ENCODE measurements around the gene LRBA. TPM values are rescaled to one million over a fixed set of nuclear protein-coding genes. Genes with fewer than 3 reads are reported as not detected.
"Not testable (repeated sequence)": the region's sequence is repeated elsewhere in the genome, so short reads cannot be mapped to it uniquely, and the experiment has no call there.

Gene LRBA
- total RNA-seq, 2 donors from 2014 or later: 55.5 to 77.7 TPM

DNA sequence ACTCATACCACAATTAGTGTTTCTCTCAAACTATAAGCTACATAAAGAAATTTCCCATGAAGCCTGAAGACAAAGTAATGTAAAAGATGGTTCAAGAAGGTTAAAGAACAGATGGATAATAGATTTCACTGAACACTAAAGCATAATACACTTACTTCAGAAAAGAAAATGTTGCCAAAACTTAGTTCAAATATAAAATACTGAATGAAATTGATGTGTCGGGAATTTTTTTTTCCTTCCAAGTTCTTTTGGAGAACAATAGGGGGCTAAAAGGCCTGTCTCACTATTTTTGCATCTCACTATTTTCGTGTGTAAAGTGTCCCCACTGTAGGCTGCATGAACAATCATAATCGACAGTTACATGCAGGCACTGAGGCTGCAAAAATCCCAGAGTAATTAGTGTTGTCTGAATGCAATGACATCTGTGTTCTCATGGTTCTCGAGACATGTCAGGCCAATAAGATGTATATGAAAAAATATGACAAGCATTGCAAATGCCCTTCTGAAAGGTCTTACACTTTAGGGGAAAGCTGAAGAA is 445.0 kb downstream of the LRBA start:
- DNase-seq: no peak
- TF ChIP-seq, protein P1, sequence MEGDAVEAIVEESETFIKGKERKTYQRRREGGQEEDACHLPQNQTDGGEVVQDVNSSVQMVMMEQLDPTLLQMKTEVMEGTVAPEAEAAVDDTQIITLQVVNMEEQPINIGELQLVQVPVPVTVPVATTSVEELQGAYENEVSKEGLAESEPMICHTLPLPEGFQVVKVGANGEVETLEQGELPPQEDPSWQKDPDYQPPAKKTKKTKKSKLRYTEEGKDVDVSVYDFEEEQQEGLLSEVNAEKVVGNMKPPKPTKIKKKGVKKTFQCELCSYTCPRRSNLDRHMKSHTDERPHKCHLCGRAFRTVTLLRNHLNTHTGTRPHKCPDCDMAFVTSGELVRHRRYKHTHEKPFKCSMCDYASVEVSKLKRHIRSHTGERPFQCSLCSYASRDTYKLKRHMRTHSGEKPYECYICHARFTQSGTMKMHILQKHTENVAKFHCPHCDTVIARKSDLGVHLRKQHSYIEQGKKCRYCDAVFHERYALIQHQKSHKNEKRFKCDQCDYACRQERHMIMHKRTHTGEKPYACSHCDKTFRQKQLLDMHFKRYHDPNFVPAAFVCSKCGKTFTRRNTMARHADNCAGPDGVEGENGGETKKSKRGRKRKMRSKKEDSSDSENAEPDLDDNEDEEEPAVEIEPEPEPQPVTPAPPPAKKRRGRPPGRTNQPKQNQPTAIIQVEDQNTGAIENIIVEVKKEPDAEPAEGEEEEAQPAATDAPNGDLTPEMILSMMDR (IDR thresholded peaks at IDR 0.05): no peak
- H3K9me3 ChIP-seq: no peaks in the 10 kb centered on the region
- H3K27me3 ChIP-seq: no peaks in the 10 kb centered on the region
- no peaks in the 10 kb centered on the region for H3K4me1 ChIP-seq
- H3K27ac ChIP-seq: no peak overlapping the region
- H3K4me3 ChIP-seq: no peak overlapping the region
- no peak overlapping the region for H3K9ac ChIP-seq (ENCODE audit: low read depth in 2 of 2, low read length in 2 of 2)
- H3K36me3 ChIP-seq: no peaks in the 10 kb centered on the region
- intact Hi-C loops (cut with DNase I): loop anchor here (10.0 kb wide), 1 partner anchor 265 kb away; no protein-coding TSS in a partner anchor

DNA sequence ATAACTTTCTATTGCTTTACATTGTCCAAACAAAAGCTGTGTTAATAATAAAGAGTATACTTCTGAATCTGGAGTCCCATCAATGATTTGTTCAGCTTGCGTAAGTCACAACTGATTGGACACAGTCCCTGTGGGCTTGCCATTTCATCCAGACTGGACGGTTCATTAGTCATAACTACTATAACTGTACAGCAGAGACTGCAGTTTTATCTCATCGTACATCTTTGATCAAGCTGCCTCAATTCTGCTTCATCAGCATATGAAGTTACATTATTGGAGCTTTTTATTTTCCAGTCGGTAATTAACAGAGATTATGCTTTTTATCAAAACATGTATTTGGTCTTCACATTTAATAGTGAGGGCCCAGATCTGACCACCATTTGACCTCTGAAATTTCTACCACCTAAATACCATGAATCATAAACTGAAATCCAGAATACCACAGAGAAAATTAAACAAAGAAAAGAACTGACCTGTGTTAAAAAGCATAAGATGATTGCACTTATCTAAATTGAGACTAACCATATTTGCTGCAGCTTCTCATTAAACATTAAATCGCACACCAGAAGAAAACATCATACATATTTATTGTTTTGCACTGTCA is 445.6 kb downstream of the LRBA start:
- Histone ChIP-seq H3K4me3 (no peak overlapping the region), H3K9me3 (no peaks in the 10 kb centered on the region), H3K9ac (ENCODE audit: low read depth in 2 of 2, low read length in 2 of 2) (no peak overlapping the region), H3K27ac (no peak overlapping the region), H3K36me3 (no peaks in the 10 kb centered on the region), H3K4me1 (no peaks in the 10 kb centered on the region), H3K27me3 (no peaks in the 10 kb centered on the region)
- intact Hi-C loops (cut with DNase I): no loop called here
- TF ChIP-seq, protein P1 (IDR thresholded peaks at IDR 0.05): no peak
- no peak for DNase-seq

DNA sequence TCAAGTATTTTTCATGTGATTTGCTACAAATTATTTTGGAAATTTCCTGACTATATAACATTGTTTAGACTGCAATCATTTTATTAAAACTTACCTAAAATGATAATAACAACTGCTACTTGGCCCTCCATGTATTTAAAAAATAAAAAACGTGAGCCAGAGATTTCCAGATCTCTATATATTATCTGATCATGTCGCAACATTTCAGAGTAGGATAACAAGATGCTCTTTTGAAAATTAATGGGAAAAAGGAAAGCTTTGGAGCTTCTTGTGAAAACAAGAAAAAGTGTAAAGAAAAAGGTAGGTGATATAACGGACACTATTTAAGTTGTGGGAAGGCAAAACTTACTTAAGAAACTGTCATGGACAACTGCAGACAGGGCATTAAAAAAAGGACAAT is 448.0 kb downstream of the LRBA start:
- H3K27ac ChIP-seq: no peak overlapping the region
- H3K4me1 ChIP-seq: no peaks in the 10 kb centered on the region
- H3K27me3 ChIP-seq: no peaks in the 10 kb centered on the region
- TF ChIP-seq, protein P1 (IDR thresholded peaks at IDR 0.05): no peak
- no peaks in the 10 kb centered on the region for H3K36me3 ChIP-seq
- intact Hi-C loops (cut with DNase I): no loop called here
- H3K9me3 ChIP-seq: no peaks in the 10 kb centered on the region
- no peak for DNase-seq
- H3K9ac ChIP-seq (ENCODE audit: low read depth in 2 of 2, low read length in 2 of 2): no peak overlapping the region
- no peak overlapping the region for H3K4me3 ChIP-seq

DNA sequence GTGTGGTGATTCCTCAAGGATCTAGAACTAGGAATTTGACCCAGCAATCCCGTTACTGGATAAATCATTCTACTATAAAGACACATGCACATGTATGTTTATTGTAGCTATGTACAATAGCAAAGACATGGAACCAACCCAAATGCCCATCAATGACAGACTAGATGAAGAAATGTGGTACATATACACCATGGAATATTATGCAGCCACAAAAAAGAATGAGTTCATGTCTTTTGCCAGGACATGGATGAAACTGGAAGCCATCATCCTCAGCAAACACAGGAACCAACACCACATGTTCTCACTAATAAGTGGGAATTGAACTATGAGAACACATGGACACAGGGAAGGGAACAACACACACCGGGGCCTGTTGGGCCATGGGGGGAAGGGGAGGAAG is 450.1 kb downstream of the LRBA start:
- H3K9ac ChIP-seq (ENCODE audit: low read depth in 2 of 2, low read length in 2 of 2); H3K4me1 ChIP-seq; H3K27ac ChIP-seq; H3K4me3 ChIP-seq; DNase-seq; H3K9me3 ChIP-seq; H3K27me3 ChIP-seq; intact Hi-C loops (cut with DNase I); H3K36me3 ChIP-seq: not testable (repeated sequence)

DNA sequence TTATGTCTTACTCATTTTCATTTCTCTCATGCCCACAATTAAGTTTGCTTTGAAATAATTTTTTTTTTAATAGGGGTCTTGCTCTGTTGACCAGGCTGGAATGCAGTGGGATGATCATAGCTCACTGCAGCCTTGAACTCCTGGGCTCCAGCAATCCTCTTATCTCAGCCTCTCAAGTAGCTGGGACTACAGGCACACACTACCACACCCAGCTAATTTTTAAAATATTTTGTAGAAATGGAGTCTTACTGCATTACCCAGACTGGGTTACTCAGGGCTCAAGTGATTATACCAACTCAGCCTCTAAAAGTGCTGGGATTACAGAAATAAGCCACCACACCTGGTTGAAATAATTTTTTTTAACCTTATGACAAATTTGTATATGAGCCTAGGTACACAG is 452.3 kb downstream of the LRBA start:
- no peaks in the 10 kb centered on the region for H3K9me3 ChIP-seq
- H3K4me3 ChIP-seq: no peak overlapping the region
- H3K9ac ChIP-seq (ENCODE audit: low read depth in 2 of 2, low read length in 2 of 2): no peak overlapping the region
- no peaks in the 10 kb centered on the region for H3K4me1 ChIP-seq
- H3K27ac ChIP-seq: no peak overlapping the region
- intact Hi-C loops (cut with DNase I): no loop called here
- DNase-seq: no peak
- no peaks in the 10 kb centered on the region for H3K36me3 ChIP-seq
- H3K27me3 ChIP-seq: no peaks in the 10 kb centered on the region
- TF ChIP-seq, protein P1 (IDR thresholded peaks at IDR 0.05): no peak

DNA sequence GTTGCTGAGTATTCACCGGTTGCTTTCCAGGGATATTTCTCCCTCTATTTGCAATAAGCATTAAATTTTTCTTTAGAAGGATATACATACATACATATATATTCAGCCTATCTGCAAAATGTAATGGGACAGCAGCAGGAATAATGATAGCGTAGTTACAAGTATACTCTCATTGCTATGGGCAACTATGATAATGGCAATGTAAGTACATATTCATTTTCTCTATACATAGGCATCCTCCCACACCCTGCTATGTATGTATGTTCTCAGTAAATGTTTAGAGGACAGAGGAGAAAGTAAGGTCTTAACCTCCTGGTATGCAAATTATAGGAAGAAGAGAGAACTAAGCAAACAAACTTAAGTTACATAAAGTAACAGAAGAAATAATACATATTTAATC is 452.8 kb downstream of the LRBA start:
- no peak for DNase-seq
- Histone ChIP-seq H3K9me3 (no peaks in the 10 kb centered on the region), H3K27ac (no peak overlapping the region), H3K9ac (ENCODE audit: low read depth in 2 of 2, low read length in 2 of 2) (no peak overlapping the region), H3K36me3 (no peaks in the 10 kb centered on the region), H3K4me3 (no peak overlapping the region), H3K27me3 (no peaks in the 10 kb centered on the region), H3K4me1 (no peaks in the 10 kb centered on the region)
- TF ChIP-seq, protein P1 (IDR thresholded peaks at IDR 0.05): no peak
- intact Hi-C loops (cut with DNase I): no loop called here

Data from colonic mucosa (tissue), 4 donors.